ENCODE measurements around the gene MS4A18.

- TF ChIP-seq EZH2 (IDR thresholded peaks at IDR 0.05; ENCODE audit: insufficient read depth, poor library complexity, severe bottlenecking) (no peak), EZH2phosphoT487 (IDR thresholded peaks at IDR 0.05; ENCODE audit: insufficient read depth, low read depth) (no peak)
Observed at GRCh38 chr11:60725592-60725991, 1.1 kb downstream of the MS4A18 start.
